Endothelial cell of umbilical vein (primary cell): Measurements from ENCODE around the gene GCNT1. TPM values are rescaled to one million over a fixed set of nuclear protein-coding genes. Genes with fewer than 3 reads are reported as not detected.

Experiments used
- BruUV-seq: library from RNA; stranded (reverse); fragments of 400-500 nt; replicated peaks from 2 replicates; lab custom pipeline; 2021; lab: Mats Ljungman, UMichigan
- CTCF ChIA-PET: fragments of 300-600, 350-600 bp; sonication (Branson Sonifier 250); formaldehyde crosslinking; loops from one replicate; lab custom pipeline; 2021; ENCODE audit warnings: antibody characterized with exemption, inconsistent platforms; lab: Charles Lee
- POLR2A ChIA-PET: fragments of 300-600, 350-600 bp; sonication (Branson Sonifier 250); formaldehyde crosslinking; loops from one replicate; lab custom pipeline; 2021; ENCODE audit warnings: antibody characterized with exemption, inconsistent platforms; lab: Charles Lee
- DNase-seq: peaks from one replicate; pipeline ENCODE4 v3.0.0-alpha.2; 2011; ENCODE audit warnings: low read depth, low spot score
- FAIRE-seq: peaks from 2 replicates; lab custom pipeline; 2011; peaks lifted over from hg19 to GRCh38; lab: Jason Lieb, UNC
- H2AFZ ChIP-seq: 2 replicates; pipeline ENCODE4 v1.6.0; 2012; ENCODE audit warnings: low read depth, low read length, control low read depth, inconsistent platforms
- H3K27ac ChIP-seq: 2 replicates; pipeline ENCODE4 v1.5.1; 2011; ENCODE audit warnings: low read depth, mild to moderate bottlenecking, control low read depth, low read length, moderate library complexity; ENCODE audit not compliant: insufficient read depth
- H3K27me3 ChIP-seq, 2 experiments: 2 replicates each; pipeline versions ENCODE4 v1.6.0 to v1.6.1; 2011; ENCODE audit warnings: low read length in 2 of 2, mixed read lengths in 1 of 2; ENCODE audit not compliant: control insufficient read depth in 2 of 2, insufficient read depth in 2 of 2
- H3K36me3 ChIP-seq, 2 experiments: 2 replicates in 1 of 2; 3 replicates in 1 of 2; pipeline ENCODE4 v1.5.1; 2011; ENCODE audit warnings: low read length in 2 of 2, mild to moderate bottlenecking in 1 of 2, moderate library complexity in 1 of 2; ENCODE audit not compliant: control insufficient read depth in 2 of 2, insufficient read depth in 2 of 2; ENCODE audit errors: extremely low read depth in 1 of 2
- H3K4me1 ChIP-seq: 3 replicates; pipeline ENCODE4 v1.5.1; 2011; ENCODE audit warnings: mild to moderate bottlenecking, low read length; ENCODE audit not compliant: control insufficient read depth, insufficient read depth; ENCODE audit errors: extremely low read depth
- H3K4me2 ChIP-seq: 2 replicates; pipeline ENCODE4 v1.6.1; 2011; ENCODE audit warnings: low read length, control low read depth, mixed read lengths; ENCODE audit not compliant: insufficient read depth
- H3K4me3 ChIP-seq, 3 experiments: fragments of 200-600 bp in 1 of 3; sonication (generic), shearing (Covaris generic) in 1 of 3; replicated peaks in 1 of 3; 2 replicates each; pipeline ENCODE4 v1.5.1; 2011 to 2016; ENCODE audit warnings: control low read depth in 3 of 3, low read length in 3 of 3, mild to moderate bottlenecking in 2 of 3, inconsistent platforms in 1 of 3, low read depth in 1 of 3, moderate library complexity in 1 of 3; ENCODE audit not compliant: insufficient read depth in 1 of 3
- H3K79me2 ChIP-seq: 2 replicates; pipeline ENCODE4 v1.6.0; 2012; ENCODE audit warnings: low read length, inconsistent platforms; ENCODE audit not compliant: control insufficient read depth, insufficient read depth
- H3K9ac ChIP-seq: replicated peaks from 2 replicates; pipeline ENCODE3; 2011; ENCODE audit warnings: low read length, control low read depth; ENCODE audit not compliant: insufficient read depth; ENCODE audit errors: extremely low read depth
- H3K9me1 ChIP-seq: replicated peaks from 3 replicates; pipeline ENCODE4 v1.6.0; 2011; ENCODE audit warnings: mild to moderate bottlenecking, low read length; ENCODE audit not compliant: control insufficient read depth, insufficient read depth; ENCODE audit errors: extremely low read depth
- H3K9me3 ChIP-seq: replicated peaks from 2 replicates; pipeline ENCODE4 v1.5.1; 2012; ENCODE audit warnings: low read length, inconsistent platforms; ENCODE audit not compliant: control insufficient read depth, insufficient read depth
- H4K20me1 ChIP-seq: replicated peaks from 2 replicates; pipeline ENCODE3; 2011; ENCODE audit warnings: mild to moderate bottlenecking, low read length; ENCODE audit not compliant: control insufficient read depth, insufficient read depth; ENCODE audit errors: extremely low read depth
- CTCF ChIP-seq, 2 donors: IDR thresholded peaks; 1 replicate in 1 of 2; 2 replicates in 1 of 2; pipeline ENCODE4 v1.5.1; 2011; ENCODE audit warnings: low read length in 2 of 2, mild to moderate bottlenecking in 2 of 2, moderate library complexity in 2 of 2, control low read depth in 1 of 2, inconsistent platforms in 1 of 2, low read depth in 1 of 2; ENCODE audit not compliant: insufficient read depth in 1 of 2; ENCODE audit errors: extremely low read depth in 1 of 2
- EZH2 ChIP-seq: IDR thresholded peaks from 2 replicates; pipeline ENCODE4 v1.6.1; 2012; ENCODE audit warnings: borderline replicate concordance, low read depth, mild to moderate bottlenecking, moderate library complexity, low read length, inconsistent platforms; ENCODE audit not compliant: severe bottlenecking
- FOS ChIP-seq: IDR thresholded peaks from 2 replicates; pipeline ENCODE4 v1.6.1; 2011; ENCODE audit warnings: mild to moderate bottlenecking, low read length, moderate library complexity, borderline replicate concordance; ENCODE audit not compliant: insufficient read depth
- GATA2 ChIP-seq: IDR thresholded peaks from 2 replicates; pipeline ENCODE4 v1.7.0; 2011; ENCODE audit warnings: low read depth, mild to moderate bottlenecking, moderate library complexity, mixed read lengths, low read length; ENCODE audit not compliant: insufficient read length, insufficient read depth
- JUN ChIP-seq: IDR thresholded peaks from 2 replicates; pipeline ENCODE4 v1.6.1; 2011; ENCODE audit warnings: borderline replicate concordance, low read depth; ENCODE audit not compliant: insufficient read length, insufficient read depth
- MAX ChIP-seq: IDR thresholded peaks from 2 replicates; pipeline ENCODE4 v1.6.1; 2011; ENCODE audit not compliant: insufficient read depth, insufficient read length
- MYC ChIP-seq: IDR thresholded peaks from one replicate; pipeline ENCODE4 v1.6.1; 2011; ENCODE audit warnings: mild to moderate bottlenecking, low read depth, low read length
- POLR2A ChIP-seq: IDR thresholded peaks from 2 replicates; pipeline ENCODE4 v1.6.1; 2012; ENCODE audit warnings: low read depth, mild to moderate bottlenecking, control low read depth, low read length
- POLR2AphosphoS5 ChIP-seq: IDR thresholded peaks from 2 replicates; pipeline ENCODE4 v1.6.1; 2012; ENCODE audit warnings: low read depth, mild to moderate bottlenecking, control low read depth, low read length, moderate library complexity; ENCODE audit not compliant: insufficient read depth
- dilution Hi-C: fragments of 300-500 bp; cut with MboI; formaldehyde crosslinking; loops from one replicate; pipeline ENCODE4 v1.15.0; 2019; ENCODE audit warnings: low sequenced_read_pairs; ENCODE audit not compliant: extremely low pct_ligation_motif_present
- intact Hi-C: fragments of 100-400 bp; cut with micrococcal nuclease; formaldehyde crosslinking; loops from one replicate; pipeline ENCODE4 v1.10.0; 2022
- polyA plus RNA-seq, 4 experiments: library from polyadenylated mRNA; depleted of rRNA in 3 of 4; stranded (reverse) in 3 of 4; unstranded in 1 of 4; fragments of >200 nt; gene quantifications; 2 replicates each; pipeline versions ENCODE4 v1.2.1 to v1.2.3, GENCODE V29; 2011 to 2012; ENCODE audit warnings: missing spikeins in 1 of 4
- total RNA-seq: library from RNA; stranded (reverse); gene quantifications from 2 replicates; pipeline ENCODE4 v1.2.3, GENCODE V29; 2021

The GCNT1 gene
- total and polyA plus RNA-seq, 2 donors (not counting 3 experiments of a cell fraction or from before 2014, with no cell fraction given) = 18.1 to 30.9 TPM

GRCh38 chr9:76426807-76427419 lies 32.1 kb upstream of the GCNT1 start:
- H3K4me2 ChIP-seq = no peak overlapping the region
- BruUV-seq = no TSS peak
- CTCF ChIA-PET = no interaction called here
- dilution Hi-C loops = no loop called here
- no peaks in the 10 kb centered on the region for H3K4me1 ChIP-seq
- no peaks in the 10 kb centered on the region for H3K9me3 ChIP-seq
- intact Hi-C loops = no loop called here
- FAIRE-seq = no peak
- H3K4me3 ChIP-seq = no peak overlapping the region
- no peak overlapping the region for H3K27ac ChIP-seq
- TF ChIP-seq FOS (no peak), POLR2A (no peak), EZH2 (no peak), POLR2AphosphoS5 (no peak), JUN (no peak), MAX (no peak), MYC (no peak), GATA2 (no peak), CTCF (IDR thresholded peaks at IDR 0.05; ENCODE audit: extremely low read depth in 1 of 2, insufficient read depth in 1 of 2, low read depth in 1 of 2, low read length in 2 of 2) (no peak)
- no peaks in the 10 kb centered on the region for H3K36me3 ChIP-seq
- POLR2A ChIA-PET = no interaction called here
- H4K20me1 ChIP-seq = no peaks in the 10 kb centered on the region
- no peaks in the 10 kb centered on the region for H3K79me2 ChIP-seq
- no peaks in the 10 kb centered on the region for H3K9me1 ChIP-seq
- DNase-seq = no peak
- no peak overlapping the region for H2AFZ ChIP-seq
- no peaks in the 10 kb centered on the region for H3K27me3 ChIP-seq
- H3K9ac ChIP-seq = no peak overlapping the region
